H9 (cell line): ENCODE measurements around the gene PAK1IP1. TPM values are rescaled to one million over a fixed set of nuclear protein-coding genes. Genes with fewer than 3 reads are reported as not detected.

Source experiments
- DNase-seq: peaks from one replicate; pipeline ENCODE4 v3.0.0-alpha.2; 2017
- H2AFZ ChIP-seq: one replicate; pipeline ENCODE4 v1.6.1; 2013; ENCODE audit warnings: mild to moderate bottlenecking, low read length, control low read depth, moderate library complexity
- H2AK5ac ChIP-seq: 2 replicates; pipeline ENCODE4 v1.6.1; 2013; ENCODE audit warnings: low read length, control low read depth, mixed read lengths; ENCODE audit not compliant: insufficient read length
- H2BK120ac ChIP-seq: one replicate; pipeline ENCODE4 v1.6.1; 2013; ENCODE audit warnings: low read depth, mild to moderate bottlenecking, low read length, control low read depth, inconsistent platforms; ENCODE audit not compliant: poor library complexity, severe bottlenecking
- H2BK12ac ChIP-seq: 2 replicates; pipeline ENCODE4 v1.6.1; 2013; ENCODE audit warnings: low read length, control low read depth, mixed read lengths, low read depth; ENCODE audit not compliant: insufficient read length
- H2BK15ac ChIP-seq: 2 replicates; pipeline ENCODE4 v1.6.1; 2013; ENCODE audit warnings: low read depth, low read length, control low read depth
- H2BK20ac ChIP-seq: one replicate; pipeline ENCODE4 v1.6.1; 2013; ENCODE audit warnings: low read depth, mild to moderate bottlenecking, low read length, control low read depth, inconsistent platforms; ENCODE audit not compliant: poor library complexity, severe bottlenecking
- H2BK5ac ChIP-seq: 2 replicates; pipeline ENCODE4 v1.6.1; 2013; ENCODE audit warnings: low read length, control low read depth, mixed read lengths; ENCODE audit not compliant: insufficient read length
- H3K14ac ChIP-seq: 2 replicates; pipeline ENCODE4 v1.6.1; 2013; ENCODE audit warnings: low read length, control low read depth; ENCODE audit not compliant: insufficient read depth
- H3K18ac ChIP-seq: 2 replicates; pipeline ENCODE4 v1.6.1; 2013; ENCODE audit warnings: low read depth, mild to moderate bottlenecking, mixed read lengths, low read length, control low read depth; ENCODE audit not compliant: insufficient read length
- H3K23ac ChIP-seq: 2 replicates; pipeline ENCODE4 v1.6.1; 2013; ENCODE audit warnings: low read length, control low read depth, mixed read lengths, low read depth; ENCODE audit not compliant: insufficient read length
- H3K23me2 ChIP-seq: 2 replicates; pipeline ENCODE4 v1.6.1; 2013; ENCODE audit warnings: low read depth, mild to moderate bottlenecking, mixed read lengths, low read length, control low read depth; ENCODE audit not compliant: insufficient read length, poor library complexity, severe bottlenecking
- H3K27ac ChIP-seq: 2 replicates; pipeline ENCODE4 v1.5.1; 2013; ENCODE audit warnings: low read length, control low read depth, mixed read lengths, low read depth; ENCODE audit not compliant: insufficient read length
- H3K27me3 ChIP-seq: 2 replicates; pipeline ENCODE4 v1.6.1; 2013; ENCODE audit warnings: low read length, control low read depth, inconsistent platforms; ENCODE audit not compliant: insufficient read depth
- H3K4ac ChIP-seq: 2 replicates; pipeline ENCODE4 v1.6.1; 2013; ENCODE audit warnings: low read depth, mild to moderate bottlenecking, control low read depth, inconsistent platforms, low read length, moderate library complexity
- H3K4me1 ChIP-seq: 2 replicates; pipeline ENCODE4 v1.6.1; 2013; ENCODE audit warnings: low read length, control low read depth, inconsistent platforms; ENCODE audit not compliant: insufficient read depth
- H3K4me2 ChIP-seq: 2 replicates; pipeline ENCODE4 v1.6.1; 2013; ENCODE audit warnings: low read length, control low read depth, mixed read lengths; ENCODE audit not compliant: insufficient read length, insufficient read depth
- H3K56ac ChIP-seq: 2 replicates; pipeline ENCODE4 v1.6.1; 2013; ENCODE audit warnings: low read depth, mild to moderate bottlenecking, mixed read lengths, low read length, control low read depth; ENCODE audit not compliant: insufficient read length
- H3K79me1 ChIP-seq: 2 replicates; pipeline ENCODE4 v1.6.1; 2013; ENCODE audit warnings: low read depth, mild to moderate bottlenecking, moderate library complexity, low read length, control low read depth, inconsistent platforms; ENCODE audit not compliant: insufficient read depth, poor library complexity, severe bottlenecking
- H3K79me2 ChIP-seq: 2 replicates; pipeline ENCODE4 v1.6.1; 2013; ENCODE audit warnings: low read length, control low read depth, inconsistent platforms; ENCODE audit not compliant: insufficient read depth
- H3K9ac ChIP-seq: 2 replicates; pipeline ENCODE4 v1.6.1; 2013; ENCODE audit warnings: low read length, control low read depth, mixed read lengths; ENCODE audit not compliant: insufficient read length; ENCODE audit errors: extremely low read depth
- H3K9me3 ChIP-seq: one replicate; pipeline ENCODE4 v1.6.1; 2013; ENCODE audit warnings: low read depth, low read length, inconsistent platforms; ENCODE audit not compliant: control insufficient read depth
- H3T11ph ChIP-seq: one replicate; pipeline ENCODE4 v1.6.1; 2013; ENCODE audit warnings: mild to moderate bottlenecking, low read length, control low read depth, inconsistent platforms
- H4K20me1 ChIP-seq: one replicate; pipeline ENCODE4 v1.6.1; 2013; ENCODE audit not compliant: control insufficient read depth, insufficient read length, insufficient read depth
- H4K5ac ChIP-seq: 2 replicates; pipeline ENCODE4 v1.6.1; 2013; ENCODE audit warnings: low read depth, mild to moderate bottlenecking, mixed read lengths, low read length, control low read depth; ENCODE audit not compliant: insufficient read length
- H4K8ac ChIP-seq: replicated peaks from 2 replicates; pipeline ENCODE4 v1.6.1; 2013; ENCODE audit warnings: low read length, control low read depth, mixed read lengths, low read depth; ENCODE audit not compliant: insufficient read length
- H4K91ac ChIP-seq: 2 replicates; pipeline ENCODE4 v1.6.1; 2013; ENCODE audit warnings: low read depth, mild to moderate bottlenecking, moderate library complexity, mixed read lengths, low read length, control low read depth; ENCODE audit not compliant: insufficient read length
- H3K27ac Mint-ChIP-seq, 3 experiments: 2 replicates in 2 of 3; 3 replicates in 1 of 3; pipeline ENCODE4 v1.8.0; 2020 to 2021; ENCODE audit warnings: mixed read lengths in 3 of 3, mild to moderate bottlenecking in 1 of 3, moderate library complexity in 1 of 3
- H3K27me3 Mint-ChIP-seq: 2 replicates; pipeline ENCODE4 v1.8.0; 2021; ENCODE audit warnings: low read depth, mild to moderate bottlenecking, moderate library complexity, mixed read lengths
- H3K36me3 Mint-ChIP-seq, 3 experiments: 2 replicates in 2 of 3; 3 replicates in 1 of 3; pipeline ENCODE4 v1.8.0; 2020 to 2021; ENCODE audit warnings: low read depth in 3 of 3, mixed read lengths in 3 of 3; ENCODE audit not compliant: insufficient read depth in 1 of 3
- H3K4me1 Mint-ChIP-seq, 2 experiments: 2 replicates each; pipeline ENCODE4 v1.8.0; 2020; ENCODE audit warnings: mixed read lengths in 2 of 2
- H3K4me3 Mint-ChIP-seq, 2 experiments: 2 replicates in 1 of 2; 3 replicates in 1 of 2; pipeline ENCODE4 v1.8.0; 2020 to 2021; ENCODE audit warnings: mild to moderate bottlenecking in 2 of 2, mixed read lengths in 2 of 2, moderate library complexity in 1 of 2
- H3K9me3 Mint-ChIP-seq, 2 experiments: 2 replicates in 1 of 2; 3 replicates in 1 of 2; pipeline ENCODE4 v1.8.0; 2020; ENCODE audit warnings: mild to moderate bottlenecking in 2 of 2, mixed read lengths in 2 of 2, moderate library complexity in 1 of 2
- WGBS: extraction: QIAGEN DNeasy Blood & Tissue Kit; methylation state at CpG from one replicate; pipeline ENCODE4 v1.1.7; 2013; ENCODE audit warnings: missing lambda C conversion rate, low lambda C conversion rate, mixed read lengths; ENCODE audit not compliant: insufficient read length; ENCODE audit errors: extremely low coverage; 5-methylcytosine and 5-hydroxymethylcytosine counted together
- total RNA-seq: library from RNA; stranded (reverse); gene quantifications from 2 replicates; pipeline ENCODE4 v1.2.1, GENCODE V29; 2021
- TF ChIP-seq, protein P1 (sequence below): fragments of 200-600 bp; sonication (generic); conservative IDR thresholded peaks from 3 replicates; pipeline ENCODE4 v1.8.0; 2021; ENCODE audit warnings: antibody characterized with exemption, mild to moderate bottlenecking

Gene PAK1IP1
- total RNA-seq, 1 experiment from 2014 or later = 44.8 TPM

DNA sequence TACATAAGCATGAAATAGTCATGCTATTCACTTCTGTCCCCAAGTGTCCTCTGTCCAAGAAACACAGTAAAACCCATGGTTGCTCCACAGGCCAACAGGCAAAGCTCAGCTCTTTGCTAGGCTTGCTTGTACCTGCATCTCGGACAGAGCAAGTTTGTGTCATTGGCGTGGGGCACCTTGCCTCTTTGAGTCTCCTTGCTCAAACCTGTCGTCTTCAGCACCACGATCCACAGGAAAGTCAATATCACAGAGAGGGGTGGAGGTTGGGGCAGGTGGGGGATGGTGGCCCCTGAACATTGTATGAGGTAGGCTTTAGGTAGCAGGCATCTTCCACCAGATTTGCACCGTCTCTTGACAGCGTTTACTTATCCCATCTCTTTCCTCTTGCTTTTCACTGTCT lies 48.7 kb downstream of the PAK1IP1 start:
- Histone ChIP-seq H3K79me1 (peaks cover 5% of the 10 kb centered on the region), H3K79me2 (peaks cover 6% of the 10 kb centered on the region; the same call in 1 of the 2 replicates), H3K14ac (no peak overlapping the region), H2BK20ac (no peak overlapping the region), H4K8ac (no peak overlapping the region), H2AFZ (no peak overlapping the region), H3K4me2 (no peak overlapping the region), H3K23me2 (peaks cover 3% of the 10 kb centered on the region), H3K4ac (no peak overlapping the region), H3K27ac (no peak overlapping the region), H3K9me3 (no peaks in the 10 kb centered on the region), H2BK15ac (no peak overlapping the region), H3K18ac (no peak overlapping the region), H3K27me3 (no peaks in the 10 kb centered on the region), H2BK5ac (no peak overlapping the region), H3K56ac (no peak overlapping the region), H3T11ph (no peak overlapping the region), H3K4me1 (peaks cover under 1% of the 10 kb centered on the region; the same call in 1 of the 2 replicates), H2AK5ac (no peak overlapping the region), H4K91ac (no peak overlapping the region), H3K23ac (no peak overlapping the region), H3K9ac (no peak overlapping the region), H2BK12ac (no peak overlapping the region), H4K5ac (no peak overlapping the region), H4K20me1 (no peaks in the 10 kb centered on the region), H2BK120ac (no peak overlapping the region)
- no peak overlapping the region for H3K27ac Mint-ChIP-seq
- no peaks in the 10 kb centered on the region; a peak in 1 of 5 replicates for H3K9me3 Mint-ChIP-seq
- H3K4me1 Mint-ChIP-seq = peaks cover 16 to 19% of the 10 kb centered on the region in 2 experiments
- DNase-seq = no peak
- no CpG with 5 or more reads among the region's 6 CpGs for WGBS
- no peak overlapping the region for H3K4me3 Mint-ChIP-seq
- TF ChIP-seq, protein P1, sequence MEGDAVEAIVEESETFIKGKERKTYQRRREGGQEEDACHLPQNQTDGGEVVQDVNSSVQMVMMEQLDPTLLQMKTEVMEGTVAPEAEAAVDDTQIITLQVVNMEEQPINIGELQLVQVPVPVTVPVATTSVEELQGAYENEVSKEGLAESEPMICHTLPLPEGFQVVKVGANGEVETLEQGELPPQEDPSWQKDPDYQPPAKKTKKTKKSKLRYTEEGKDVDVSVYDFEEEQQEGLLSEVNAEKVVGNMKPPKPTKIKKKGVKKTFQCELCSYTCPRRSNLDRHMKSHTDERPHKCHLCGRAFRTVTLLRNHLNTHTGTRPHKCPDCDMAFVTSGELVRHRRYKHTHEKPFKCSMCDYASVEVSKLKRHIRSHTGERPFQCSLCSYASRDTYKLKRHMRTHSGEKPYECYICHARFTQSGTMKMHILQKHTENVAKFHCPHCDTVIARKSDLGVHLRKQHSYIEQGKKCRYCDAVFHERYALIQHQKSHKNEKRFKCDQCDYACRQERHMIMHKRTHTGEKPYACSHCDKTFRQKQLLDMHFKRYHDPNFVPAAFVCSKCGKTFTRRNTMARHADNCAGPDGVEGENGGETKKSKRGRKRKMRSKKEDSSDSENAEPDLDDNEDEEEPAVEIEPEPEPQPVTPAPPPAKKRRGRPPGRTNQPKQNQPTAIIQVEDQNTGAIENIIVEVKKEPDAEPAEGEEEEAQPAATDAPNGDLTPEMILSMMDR = no peak
- peaks cover 0 to 8% (median 0%) of the 10 kb centered on the region in 3 experiments; a peak in 2 of 7 replicates for H3K36me3 Mint-ChIP-seq
- no peaks in the 10 kb centered on the region for H3K27me3 Mint-ChIP-seq
